ES-I3 (cell line): ENCODE measurements around the gene HMHB1.

Experiments
- H3K36me3 ChIP-seq: 2 replicates; pipeline ENCODE4 v1.6.1; 2013; ENCODE audit warnings: mild to moderate bottlenecking, low read length, control low read depth, moderate library complexity; ENCODE audit not compliant: insufficient read depth
- H3K4me1 ChIP-seq: 2 replicates; pipeline ENCODE4 v1.6.1; 2013; ENCODE audit warnings: mild to moderate bottlenecking, control low read depth, low read length; ENCODE audit not compliant: insufficient read depth
- H3K9ac ChIP-seq: 2 replicates; pipeline ENCODE4 v1.6.1; 2013; ENCODE audit warnings: low read depth, mild to moderate bottlenecking, low read length, moderate library complexity
- H3K9me3 ChIP-seq: 2 replicates; pipeline ENCODE4 v1.6.1; 2013; ENCODE audit warnings: mild to moderate bottlenecking, low read length, moderate library complexity; ENCODE audit not compliant: control insufficient read depth, insufficient read depth

HMHB1 gene

GRCh38 chr5:143826951-143827444 lies 15.0 kb downstream of the HMHB1 start:
- Histone ChIP-seq H3K9ac (no peak overlapping the region), H3K4me1 (no peaks in the 10 kb centered on the region), H3K36me3 (no peaks in the 10 kb centered on the region), H3K9me3 (no peaks in the 10 kb centered on the region)

GRCh38 chr5:143828710-143829109 lies 16.7 kb downstream of the HMHB1 start:
- H3K4me1 ChIP-seq = no peaks in the 10 kb centered on the region
- H3K36me3 ChIP-seq = no peaks in the 10 kb centered on the region
- H3K9me3 ChIP-seq = no peaks in the 10 kb centered on the region
- no peak overlapping the region for H3K9ac ChIP-seq

DNA sequence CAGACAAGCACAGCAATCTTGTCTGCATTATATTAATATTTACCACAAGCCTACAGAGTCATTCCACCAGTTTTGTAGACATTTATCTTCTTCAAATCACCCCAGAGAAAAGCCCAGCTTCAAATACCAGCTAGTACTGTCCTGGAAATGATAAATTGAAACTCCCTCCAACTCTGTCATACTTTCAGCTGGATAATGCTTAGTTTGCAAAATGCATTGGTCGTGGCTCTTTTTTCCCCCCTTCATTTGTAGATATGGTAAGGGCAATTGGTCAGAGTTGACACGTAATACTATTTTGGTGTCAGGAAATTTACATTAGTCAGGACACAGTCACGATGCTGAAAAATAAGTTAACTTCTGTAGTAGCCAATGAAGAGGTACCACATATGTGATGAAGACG lies 21.2 kb downstream of the HMHB1 start:
- Histone ChIP-seq H3K4me1 (no peaks in the 10 kb centered on the region), H3K9ac (no peak overlapping the region), H3K36me3 (no peaks in the 10 kb centered on the region), H3K9me3 (no peaks in the 10 kb centered on the region)

DNA sequence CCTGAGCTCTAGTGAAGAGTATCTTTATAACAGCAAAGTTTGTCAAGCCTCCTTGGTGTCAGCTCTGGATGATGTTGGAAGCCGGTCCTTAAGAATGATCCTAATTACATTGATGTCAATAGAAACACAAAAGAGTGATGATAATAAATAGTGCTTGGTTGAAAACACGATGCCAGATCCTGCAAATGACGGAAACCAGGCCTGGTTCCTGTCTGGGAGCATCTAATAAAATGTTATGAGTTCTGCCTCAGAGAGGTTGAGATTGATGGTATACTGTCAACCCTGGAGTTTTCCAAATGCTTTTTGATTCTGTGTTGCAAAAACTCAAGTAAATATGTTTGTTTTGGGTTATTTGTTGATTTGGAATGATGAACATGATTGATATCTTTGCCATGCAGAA lies 23.3 kb downstream of the HMHB1 start:
- H3K36me3 ChIP-seq = no peaks in the 10 kb centered on the region
- no peak overlapping the region for H3K9ac ChIP-seq
- no peaks in the 10 kb centered on the region for H3K4me1 ChIP-seq
- H3K9me3 ChIP-seq = no peaks in the 10 kb centered on the region

DNA sequence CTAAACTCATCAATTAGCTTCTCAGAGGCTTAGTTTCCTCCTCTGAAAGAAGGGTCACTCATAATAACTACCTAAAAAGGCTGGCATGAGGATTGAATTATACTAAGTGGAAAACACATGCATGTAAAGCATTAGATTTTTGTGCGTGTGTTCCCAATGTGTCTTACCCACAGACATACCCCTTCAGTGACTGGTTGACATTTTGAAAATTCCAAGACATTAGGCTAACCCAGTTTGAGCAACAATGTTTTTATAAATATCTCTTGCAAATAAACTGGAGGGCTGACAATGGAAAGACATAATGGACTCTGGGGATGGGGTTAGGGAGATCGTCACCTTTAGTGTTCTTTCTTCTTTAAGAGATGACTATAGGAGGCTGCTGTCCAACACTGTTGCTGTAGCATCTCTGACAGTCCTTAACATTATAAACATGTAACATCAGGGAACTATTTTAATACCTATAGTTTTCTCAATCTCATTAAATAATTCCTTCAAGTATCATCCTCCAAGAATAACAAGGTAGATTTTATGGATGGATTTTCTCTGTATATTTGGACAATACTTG lies 24.3 kb downstream of the HMHB1 start:
- Histone ChIP-seq H3K9ac (no peak overlapping the region), H3K9me3 (no peaks in the 10 kb centered on the region), H3K4me1 (no peaks in the 10 kb centered on the region), H3K36me3 (no peaks in the 10 kb centered on the region)

- no peaks in the 10 kb centered on the region for H3K9me3 ChIP-seq
- no peaks in the 10 kb centered on the region for H3K36me3 ChIP-seq
- H3K4me1 ChIP-seq = no peaks in the 10 kb centered on the region
- no peak overlapping the region for H3K9ac ChIP-seq
Observed at GRCh38 chr5:143837306-143837848, 25.4 kb downstream of the HMHB1 start.

DNA sequence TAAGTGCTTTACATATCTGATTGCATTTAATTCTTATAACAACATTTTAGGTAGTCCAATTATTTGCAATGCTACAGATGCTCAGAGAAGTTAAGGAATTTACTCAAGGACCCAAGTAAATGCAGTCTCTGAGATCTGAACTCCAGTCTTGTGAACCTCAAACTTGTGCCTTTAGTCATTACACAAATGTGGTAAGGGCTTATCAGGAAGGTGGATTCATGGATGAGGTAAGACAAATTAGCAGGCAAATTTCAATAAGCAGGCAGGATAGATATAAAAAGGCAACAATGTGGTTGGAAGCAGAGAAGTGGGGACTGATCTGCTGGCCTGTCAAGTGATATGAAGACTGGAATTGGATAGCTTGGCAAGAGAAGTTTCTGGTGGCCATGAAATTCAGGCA lies 29.5 kb downstream of the HMHB1 start:
- Histone ChIP-seq H3K36me3 (no peaks in the 10 kb centered on the region), H3K4me1 (no peaks in the 10 kb centered on the region), H3K9me3 (peaks cover 2% of the 10 kb centered on the region; the same call in 1 of the 2 replicates), H3K9ac (no peak overlapping the region)

DNA sequence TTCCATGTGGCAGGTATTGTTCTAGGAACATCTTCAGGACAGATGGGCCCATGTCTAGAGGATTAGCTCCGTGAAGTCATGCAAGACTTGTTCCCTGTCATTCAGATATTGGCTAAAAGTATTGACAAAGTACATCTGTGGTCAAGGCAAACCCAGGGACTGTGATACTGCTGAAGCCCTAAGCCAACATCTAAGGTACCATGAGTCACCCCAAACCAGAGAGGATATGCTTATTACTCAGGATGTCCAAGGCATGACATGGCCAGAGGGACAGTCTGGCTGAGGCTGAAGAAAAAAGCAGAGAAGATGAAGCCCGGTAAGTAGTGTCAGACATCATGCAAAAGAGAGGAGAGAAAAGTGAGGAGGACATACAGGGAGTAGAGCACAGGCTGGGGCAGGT lies 31.0 kb downstream of the HMHB1 start:
- peaks cover 2% of the 10 kb centered on the region; the same call in 1 of the 2 replicates for H3K9me3 ChIP-seq
- no peaks in the 10 kb centered on the region for H3K36me3 ChIP-seq
- no peak overlapping the region for H3K9ac ChIP-seq
- H3K4me1 ChIP-seq = no peaks in the 10 kb centered on the region

GRCh38 chr5:143843461-143843860 lies 31.5 kb downstream of the HMHB1 start:
- Histone ChIP-seq H3K9ac (no peak overlapping the region), H3K4me1 (no peaks in the 10 kb centered on the region), H3K36me3 (no peaks in the 10 kb centered on the region), H3K9me3 (peaks cover 2% of the 10 kb centered on the region; the same call in 1 of the 2 replicates)

- Histone ChIP-seq H3K4me1 (no peaks in the 10 kb centered on the region), H3K9ac (no peak overlapping the region), H3K9me3 (peaks cover 2% of the 10 kb centered on the region; the same call in 1 of the 2 replicates), H3K36me3 (no peaks in the 10 kb centered on the region)
Observed at GRCh38 chr5:143850050-143850683, 38.2 kb downstream of the HMHB1 start.

DNA sequence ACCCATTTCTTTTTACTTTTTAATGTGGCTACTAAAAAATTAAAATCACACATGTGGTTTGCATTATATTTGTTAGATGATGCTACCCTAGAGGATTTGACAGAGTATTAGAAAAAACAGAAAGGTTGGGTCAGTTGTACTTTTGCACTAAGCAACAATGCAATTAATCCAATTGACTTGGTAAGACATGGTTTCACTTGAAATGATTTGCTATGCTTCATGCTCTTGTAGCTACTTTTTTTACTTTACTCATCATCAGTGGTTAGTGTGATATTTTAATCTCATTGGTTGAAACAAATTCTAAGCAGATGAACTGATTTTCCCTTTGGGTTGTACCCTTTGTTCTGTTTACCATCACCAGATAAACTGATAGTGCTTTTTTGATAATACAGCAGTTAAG lies 39.4 kb downstream of the HMHB1 start:
- H3K9me3 ChIP-seq = peaks cover 2% of the 10 kb centered on the region; the same call in 1 of the 2 replicates
- no peaks in the 10 kb centered on the region for H3K36me3 ChIP-seq
- H3K9ac ChIP-seq = no peak overlapping the region
- no peaks in the 10 kb centered on the region for H3K4me1 ChIP-seq

- H3K9me3 ChIP-seq = no peaks in the 10 kb centered on the region
- H3K4me1 ChIP-seq = no peaks in the 10 kb centered on the region
- H3K9ac ChIP-seq = no peak overlapping the region
- H3K36me3 ChIP-seq = no peaks in the 10 kb centered on the region
Observed at GRCh38 chr5:143860211-143860610, 48.2 kb downstream of the HMHB1 start.

- H3K9me3 ChIP-seq = no peaks in the 10 kb centered on the region
- no peak overlapping the region for H3K9ac ChIP-seq
- no peaks in the 10 kb centered on the region for H3K36me3 ChIP-seq
- H3K4me1 ChIP-seq = no peaks in the 10 kb centered on the region
Observed at GRCh38 chr5:143862271-143862670, 50.3 kb downstream of the HMHB1 start.

DNA sequence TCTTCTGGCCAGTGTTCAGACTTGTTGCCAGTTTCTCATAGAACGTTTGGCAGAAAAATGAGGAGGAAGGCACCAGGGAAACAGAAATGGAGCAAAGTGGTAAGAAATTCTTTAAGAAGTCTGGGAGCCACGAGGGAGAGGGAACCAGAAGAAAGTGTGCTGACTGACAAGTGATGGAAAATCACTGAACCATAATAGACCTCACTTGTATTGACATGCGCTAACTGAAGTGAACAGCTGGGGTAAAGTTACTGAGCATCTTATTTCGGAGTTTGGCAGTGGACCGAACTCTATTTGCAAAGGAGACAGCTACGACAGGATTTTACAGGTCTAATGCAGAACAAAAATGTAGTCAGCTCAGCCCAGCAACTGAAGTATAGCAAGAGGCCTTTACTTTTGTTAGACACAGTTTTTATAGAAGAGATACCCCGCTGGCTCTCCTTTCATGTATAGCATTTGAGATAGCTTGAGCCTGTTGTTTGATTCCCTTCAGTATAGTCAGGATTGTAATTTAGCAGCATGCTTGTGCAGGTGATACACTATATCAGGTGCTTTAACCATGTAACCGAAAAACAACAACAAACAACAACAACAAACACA lies 53.6 kb downstream of the HMHB1 start:
- no peak overlapping the region for H3K9ac ChIP-seq
- peaks cover 8% of the 10 kb centered on the region; the same call in 1 of the 2 replicates for H3K4me1 ChIP-seq
- no peaks in the 10 kb centered on the region for H3K36me3 ChIP-seq
- H3K9me3 ChIP-seq = no peaks in the 10 kb centered on the region
